ENCODE results near the gene HRH2.
"Not testable (repeated sequence)": the region's sequence is repeated elsewhere in the genome, so short reads cannot be mapped to it uniquely, and the experiment has no call there.

The HRH2 gene

GRCh38 chr5:175745210-175745609 is 87.3 kb downstream of the HRH2 start:
- no peak for DNase-seq

- no peak for DNase-seq
Measured at GRCh38 chr5:175746851-175747250, 89.0 kb downstream of the HRH2 start.

GRCh38 chr5:175747539-175748060 is 89.7 kb downstream of the HRH2 start:
- DNase-seq: no peak

GRCh38 chr5:175748650-175749049 is 90.8 kb downstream of the HRH2 start:
- no peak for DNase-seq

- DNase-seq: no peak
Measured at GRCh38 chr5:175749591-175749990, 91.7 kb downstream of the HRH2 start.

- DNase-seq: no peak
Measured at GRCh38 chr5:175750511-175750931, 92.7 kb downstream of the HRH2 start.

- no peak for DNase-seq
Measured at GRCh38 chr5:175751369-175751768, 93.5 kb downstream of the HRH2 start.

GRCh38 chr5:175752826-175753535 is 95.1 kb downstream of the HRH2 start:
- DNase-seq: no peak

- no peak for DNase-seq
Measured at GRCh38 chr5:175753536-175754402, 95.9 kb downstream of the HRH2 start.

- not testable (repeated sequence) for DNase-seq
Measured at GRCh38 chr5:175759991-175760390, 102.1 kb downstream of the HRH2 start.

Measured in activated naive CD4-positive, alpha-beta T cell treated with Interleukin-2 at 50 U/mL for 16 hours (primary cell).